Central memory CD4-positive, alpha-beta T cell (primary cell): ENCODE data around the gene RFX1.
"Not testable (repeated sequence)": the region's sequence is repeated elsewhere in the genome, so short reads cannot be mapped to it uniquely, and the experiment has no call there.

Experiments
- DNase-seq: peaks from one replicate; pipeline ENCODE4 v3.0.0; 2022

Gene RFX1

GRCh38 chr19:13932911-13933393 lies 73.2 kb downstream of the RFX1 start:
- DNase-seq, result no peak

GRCh38 chr19:13932149-13932637 lies 73.9 kb downstream of the RFX1 start:
- no peak for DNase-seq

- DNase-seq, result no peak
These were observed 74.5 kb downstream of the RFX1 start for GRCh38 chr19:13931391-13932148.

- DNase-seq, result no peak
These were observed 75.7 kb downstream of the RFX1 start for GRCh38 chr19:13930402-13930801.

GRCh38 chr19:13929956-13930355 lies 76.2 kb downstream of the RFX1 start:
- DNase-seq, result no peak

- DNase-seq, result no peak
These were observed 76.8 kb downstream of the RFX1 start for GRCh38 chr19:13929340-13929739.

GRCh38 chr19:13926715-13927114 lies 79.4 kb downstream of the RFX1 start:
- no peak for DNase-seq

- no peak for DNase-seq
These were observed 80.1 kb downstream of the RFX1 start for GRCh38 chr19:13926010-13926409.

GRCh38 chr19:13923194-13923987 lies 82.7 kb downstream of the RFX1 start:
- DNase-seq, result no peak

GRCh38 chr19:13922118-13922517 lies 84.0 kb downstream of the RFX1 start:
- not testable (repeated sequence) for DNase-seq

GRCh38 chr19:13920940-13921747 lies 85.0 kb downstream of the RFX1 start:
- no peak for DNase-seq

- DNase-seq, result no peak
These were observed 85.6 kb downstream of the RFX1 start for GRCh38 chr19:13920524-13920923.

- no peak for DNase-seq
These were observed 87.3 kb downstream of the RFX1 start for GRCh38 chr19:13918726-13919411.

GRCh38 chr19:13917888-13918406 lies 88.2 kb downstream of the RFX1 start:
- no peak for DNase-seq

GRCh38 chr19:13914777-13915176 lies 91.3 kb downstream of the RFX1 start:
- no peak for DNase-seq

GRCh38 chr19:13913352-13913751 lies 92.8 kb downstream of the RFX1 start:
- no peak for DNase-seq
